ENCODE data around the gene WIPF2.

Gene WIPF2

GRCh38 chr17:40318830-40319391 lies 99.8 kb downstream of the WIPF2 start:
- H3K9me3 ChIP-seq (ENCODE audit: insufficient read depth, low read length, severe bottlenecking), result no peaks in the 10 kb centered on the region
- ATAC-seq (ENCODE audit: insufficient read depth, low read depth) (no peak), DNase-seq (no peak)
- H3K36me3 ChIP-seq (ENCODE audit: insufficient read depth, low read length), result no peaks in the 10 kb centered on the region
- H2AFZ ChIP-seq (ENCODE audit: low read depth, low read length), result peak overlapping the region; percentile 88
- H3K4me3 ChIP-seq (ENCODE audit: low read depth in 1 of 2, low read length in 2 of 2), result peak overlapping the region; percentile 51 to 72; a peak in 3 of 4 replicates
- H3K79me2 ChIP-seq (ENCODE audit: insufficient read depth, low read length), result peaks cover 12% of the 10 kb centered on the region
- peak overlapping the region; percentile 74 for H3K9ac ChIP-seq (ENCODE audit: low read depth, low read length)
- H3K4me2 ChIP-seq (ENCODE audit: insufficient read depth, low read length), result peak overlapping the region; percentile 80
- no peaks in the 10 kb centered on the region for H3K27me3 ChIP-seq (ENCODE audit: insufficient read depth, low read length, poor library complexity)
- peaks cover 40% of the 10 kb centered on the region for H4K20me1 ChIP-seq (ENCODE audit: insufficient read depth, low read length)
- peaks cover 67% of the 10 kb centered on the region for H3K4me1 ChIP-seq (ENCODE audit: insufficient read depth, low read length)
- peak overlapping the region; percentile 43; the same call in 1 of the 2 replicates for H3K27ac ChIP-seq (ENCODE audit: low read length)
- TF ChIP-seq EZH2 (IDR thresholded peaks at IDR 0.05; ENCODE audit: borderline replicate concordance, low read depth, low read length, severe bottlenecking) (no peak), CTCF (IDR thresholded peaks at IDR 0.05; ENCODE audit: borderline replicate concordance, extremely low read depth, low read length, poor library complexity, severe bottlenecking) (no peak)

GRCh38 chr17:40319651-40320540 lies 100.8 kb downstream of the WIPF2 start:
- Histone ChIP-seq H4K20me1 (ENCODE audit: insufficient read depth, low read length) (peaks cover 47% of the 10 kb centered on the region), H2AFZ (ENCODE audit: low read depth, low read length) (no peak overlapping the region), H3K4me3 (ENCODE audit: low read depth in 1 of 2, low read length in 2 of 2) (no peak overlapping the region), H3K9ac (ENCODE audit: low read depth, low read length) (no peak overlapping the region), H3K4me1 (ENCODE audit: insufficient read depth, low read length) (peaks cover 73% of the 10 kb centered on the region), H3K36me3 (ENCODE audit: insufficient read depth, low read length) (no peaks in the 10 kb centered on the region), H3K27ac (ENCODE audit: low read length) (no peak overlapping the region), H3K79me2 (ENCODE audit: insufficient read depth, low read length) (peaks cover 20% of the 10 kb centered on the region), H3K9me3 (ENCODE audit: insufficient read depth, low read length, severe bottlenecking) (no peaks in the 10 kb centered on the region), H3K27me3 (ENCODE audit: insufficient read depth, low read length, poor library complexity) (no peaks in the 10 kb centered on the region), H3K4me2 (ENCODE audit: insufficient read depth, low read length) (peak overlapping the region; percentile 80)
- TF ChIP-seq EZH2 (IDR thresholded peaks at IDR 0.05; ENCODE audit: borderline replicate concordance, low read depth, low read length, severe bottlenecking) (no peak), CTCF (IDR thresholded peaks at IDR 0.05; ENCODE audit: borderline replicate concordance, extremely low read depth, low read length, poor library complexity, severe bottlenecking) (no peak)
- DNase-seq (peak; percentile 48), ATAC-seq (ENCODE audit: insufficient read depth, low read depth) (no peak)

- H3K4me2 ChIP-seq (ENCODE audit: insufficient read depth, low read length), result peak overlapping the region; percentile 67; the same call in 1 of the 2 replicates
- H3K9ac ChIP-seq (ENCODE audit: low read depth, low read length), result no peak overlapping the region
- H2AFZ ChIP-seq (ENCODE audit: low read depth, low read length), result no peak overlapping the region
- no peaks in the 10 kb centered on the region for H3K9me3 ChIP-seq (ENCODE audit: insufficient read depth, low read length, severe bottlenecking)
- H3K27me3 ChIP-seq (ENCODE audit: insufficient read depth, low read length, poor library complexity), result no peaks in the 10 kb centered on the region
- H3K4me3 ChIP-seq (ENCODE audit: low read depth in 1 of 2, low read length in 2 of 2), result no peak overlapping the region
- peaks cover 74% of the 10 kb centered on the region for H3K4me1 ChIP-seq (ENCODE audit: insufficient read depth, low read length)
- H4K20me1 ChIP-seq (ENCODE audit: insufficient read depth, low read length), result peaks cover 48% of the 10 kb centered on the region
- H3K79me2 ChIP-seq (ENCODE audit: insufficient read depth, low read length), result peaks cover 20% of the 10 kb centered on the region
- TF ChIP-seq CTCF (IDR thresholded peaks at IDR 0.05; ENCODE audit: borderline replicate concordance, extremely low read depth, low read length, poor library complexity, severe bottlenecking), result no peak
- no peak for TF ChIP-seq EZH2 (IDR thresholded peaks at IDR 0.05; ENCODE audit: borderline replicate concordance, low read depth, low read length, severe bottlenecking)
- DNase-seq, result no peak
- H3K36me3 ChIP-seq (ENCODE audit: insufficient read depth, low read length), result no peaks in the 10 kb centered on the region
- no peak for ATAC-seq (ENCODE audit: insufficient read depth, low read depth)
- no peak overlapping the region for H3K27ac ChIP-seq (ENCODE audit: low read length)
These were observed 101.8 kb downstream of the WIPF2 start for GRCh38 chr17:40320756-40321523.
